Measurements from ENCODE around the gene UMODL1. TPM values are rescaled to one million over a fixed set of nuclear protein-coding genes. Genes with fewer than 3 reads are reported as not detected.
"Not testable (repeated sequence)": the region's sequence is repeated elsewhere in the genome, so short reads cannot be mapped to it uniquely, and the experiment has no call there.

UMODL1 gene
- total RNA-seq, 1 experiment from 2014 or later = not detected

GRCh38 chr21:42113926-42114409 is 42.9 kb downstream of the UMODL1 start:
- H3K79me2 ChIP-seq (ENCODE audit: low read depth) = no peaks in the 10 kb centered on the region
- no peak overlapping the region for H2AFZ ChIP-seq
- TF ChIP-seq, protein P1, sequence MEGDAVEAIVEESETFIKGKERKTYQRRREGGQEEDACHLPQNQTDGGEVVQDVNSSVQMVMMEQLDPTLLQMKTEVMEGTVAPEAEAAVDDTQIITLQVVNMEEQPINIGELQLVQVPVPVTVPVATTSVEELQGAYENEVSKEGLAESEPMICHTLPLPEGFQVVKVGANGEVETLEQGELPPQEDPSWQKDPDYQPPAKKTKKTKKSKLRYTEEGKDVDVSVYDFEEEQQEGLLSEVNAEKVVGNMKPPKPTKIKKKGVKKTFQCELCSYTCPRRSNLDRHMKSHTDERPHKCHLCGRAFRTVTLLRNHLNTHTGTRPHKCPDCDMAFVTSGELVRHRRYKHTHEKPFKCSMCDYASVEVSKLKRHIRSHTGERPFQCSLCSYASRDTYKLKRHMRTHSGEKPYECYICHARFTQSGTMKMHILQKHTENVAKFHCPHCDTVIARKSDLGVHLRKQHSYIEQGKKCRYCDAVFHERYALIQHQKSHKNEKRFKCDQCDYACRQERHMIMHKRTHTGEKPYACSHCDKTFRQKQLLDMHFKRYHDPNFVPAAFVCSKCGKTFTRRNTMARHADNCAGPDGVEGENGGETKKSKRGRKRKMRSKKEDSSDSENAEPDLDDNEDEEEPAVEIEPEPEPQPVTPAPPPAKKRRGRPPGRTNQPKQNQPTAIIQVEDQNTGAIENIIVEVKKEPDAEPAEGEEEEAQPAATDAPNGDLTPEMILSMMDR (conservative IDR thresholded peaks at IDR 0.05) = peak; percentile 50
- TF ChIP-seq EZH2 (IDR thresholded peaks at IDR 0.05; ENCODE audit: low read depth) = no peak
- ChIA-PET CTCF (no interaction called here), POLR2A (ENCODE audit: unreplicated experiment) (no interaction called here)
- H3K4me2 ChIP-seq = no peak overlapping the region
- H3K27me3 ChIP-seq (ENCODE audit: insufficient read depth, low read depth) = no peaks in the 10 kb centered on the region
- peaks cover 5% of the 10 kb centered on the region; the same call in 1 of the 2 replicates for H3F3A ChIP-seq (ENCODE audit: insufficient read depth, low read depth)
- no peak overlapping the region for H3K27ac ChIP-seq
- no peaks in the 10 kb centered on the region for H3K9me3 ChIP-seq (ENCODE audit: insufficient read depth, low read depth)
- H3K4me1 ChIP-seq (replicated peaks; ENCODE audit: insufficient read depth) = peaks cover 7% of the 10 kb centered on the region
- peak in 1 of 2 experiments; percentile 45 for DNase-seq
- no TSS peak for BruUV-seq (replicated peaks)
- no peaks in the 10 kb centered on the region for H4K20me1 ChIP-seq (ENCODE audit: insufficient read depth)
- H3K36me3 ChIP-seq (ENCODE audit: low read depth) = no peaks in the 10 kb centered on the region
- H3K9me2 ChIP-seq (ENCODE audit: insufficient read depth) = no peaks in the 10 kb centered on the region
- intact Hi-C loops (cut with micrococcal nuclease; ENCODE audit: unreplicated experiment) = no loop called here
- no peak overlapping the region for H3K4me3 ChIP-seq

- no peak for DNase-seq
- H3K9me2 ChIP-seq (ENCODE audit: insufficient read depth) = no peaks in the 10 kb centered on the region
- no peak overlapping the region for H3K4me2 ChIP-seq
- no peak overlapping the region for H3K27ac ChIP-seq
- TF ChIP-seq, protein P1 (conservative IDR thresholded peaks at IDR 0.05) = no peak
- TF ChIP-seq EZH2 (IDR thresholded peaks at IDR 0.05; ENCODE audit: low read depth) = no peak
- BruUV-seq (replicated peaks) = no TSS peak
- ChIA-PET CTCF (no interaction called here), POLR2A (ENCODE audit: unreplicated experiment) (no interaction called here)
- H3K9me3 ChIP-seq (ENCODE audit: insufficient read depth, low read depth) = no peaks in the 10 kb centered on the region
- H3K4me1 ChIP-seq (replicated peaks; ENCODE audit: insufficient read depth) = peaks cover 13% of the 10 kb centered on the region
- intact Hi-C loops (cut with micrococcal nuclease; ENCODE audit: unreplicated experiment) = loop anchor here (5.0 kb wide), 3 partner anchors 237 to 832 kb away; partner anchors contain the start of gene PRDM15
- peaks cover 9% of the 10 kb centered on the region for H3F3A ChIP-seq (ENCODE audit: insufficient read depth, low read depth)
- H2AFZ ChIP-seq = no peak overlapping the region
- no peaks in the 10 kb centered on the region for H3K27me3 ChIP-seq (ENCODE audit: insufficient read depth, low read depth)
- H4K20me1 ChIP-seq (ENCODE audit: insufficient read depth) = no peaks in the 10 kb centered on the region
- H3K79me2 ChIP-seq (ENCODE audit: low read depth) = no peaks in the 10 kb centered on the region
- H3K4me3 ChIP-seq = no peak overlapping the region
- H3K36me3 ChIP-seq (ENCODE audit: low read depth) = no peaks in the 10 kb centered on the region
Observed at GRCh38 chr21:42114646-42115045, 43.5 kb downstream of the UMODL1 start.

DNA sequence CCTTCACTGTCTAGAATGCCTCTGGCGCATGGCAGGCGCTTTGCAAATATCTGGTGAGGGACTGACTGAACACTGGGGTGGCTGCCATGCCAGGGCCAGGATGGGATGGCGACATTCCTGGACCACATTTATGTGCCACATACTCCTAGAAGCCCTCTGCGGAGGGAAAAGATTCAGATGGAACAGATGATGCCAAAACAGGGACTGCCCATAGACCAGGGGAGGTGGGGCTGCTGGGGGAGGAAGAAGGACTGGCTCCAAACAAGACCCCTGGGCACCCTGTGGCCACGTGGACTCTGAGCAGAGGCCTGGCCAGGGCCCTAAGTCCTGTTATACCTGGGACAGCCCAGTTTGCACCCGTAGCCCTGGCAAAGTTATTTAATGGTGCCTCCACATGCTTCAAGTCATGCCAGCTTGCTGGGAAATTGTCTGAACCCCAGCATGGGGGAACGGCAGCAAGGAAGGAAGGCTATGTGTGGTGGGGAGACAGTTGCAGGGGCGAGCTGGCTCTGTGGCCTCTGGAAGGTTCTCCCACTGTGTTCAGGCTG is 44.1 kb downstream of the UMODL1 start:
- no peak overlapping the region for H3K4me3 ChIP-seq
- ChIA-PET CTCF (no interaction called here), POLR2A (ENCODE audit: unreplicated experiment) (no interaction called here)
- no peak overlapping the region for H2AFZ ChIP-seq
- TF ChIP-seq EZH2 (IDR thresholded peaks at IDR 0.05; ENCODE audit: low read depth) = no peak
- TF ChIP-seq, protein P1 (conservative IDR thresholded peaks at IDR 0.05) = no peak
- H3K79me2 ChIP-seq (ENCODE audit: low read depth) = no peaks in the 10 kb centered on the region
- BruUV-seq (replicated peaks) = no TSS peak
- H3K4me2 ChIP-seq = no peak overlapping the region
- DNase-seq = no peak
- H3K27ac ChIP-seq = no peak overlapping the region
- no peaks in the 10 kb centered on the region for H3K27me3 ChIP-seq (ENCODE audit: insufficient read depth, low read depth)
- H3K9me3 ChIP-seq (ENCODE audit: insufficient read depth, low read depth) = no peaks in the 10 kb centered on the region
- H4K20me1 ChIP-seq (ENCODE audit: insufficient read depth) = no peaks in the 10 kb centered on the region
- H3K9me2 ChIP-seq (ENCODE audit: insufficient read depth) = no peaks in the 10 kb centered on the region
- H3F3A ChIP-seq (ENCODE audit: insufficient read depth, low read depth) = peaks cover 11% of the 10 kb centered on the region
- H3K36me3 ChIP-seq (ENCODE audit: low read depth) = no peaks in the 10 kb centered on the region
- peaks cover 17% of the 10 kb centered on the region for H3K4me1 ChIP-seq (replicated peaks; ENCODE audit: insufficient read depth)
- intact Hi-C loops (cut with micrococcal nuclease; ENCODE audit: unreplicated experiment) = loop anchor here (5.0 kb wide), 3 partner anchors 238 to 833 kb away; partner anchors contain the start of gene PRDM15

DNA sequence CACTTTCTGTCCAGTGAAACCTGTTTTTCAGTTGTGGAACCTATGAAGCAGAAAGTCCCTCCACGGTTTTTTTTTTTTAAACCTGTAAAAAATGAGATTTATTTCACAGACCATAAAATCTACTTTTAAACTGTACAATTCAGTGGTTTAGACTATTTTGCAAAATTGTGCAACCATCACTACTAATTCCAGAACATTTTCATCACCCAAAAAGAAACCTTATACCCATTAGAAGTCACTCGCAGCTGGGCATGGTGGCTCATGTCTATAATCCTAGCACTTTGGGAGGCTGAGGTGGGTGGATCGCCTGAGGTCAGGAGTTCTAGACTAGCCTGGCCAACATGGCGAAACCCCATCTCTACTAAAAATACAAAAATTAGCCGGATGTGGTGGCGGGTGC is 45.4 kb downstream of the UMODL1 start:
- not testable (repeated sequence) for H3K27me3 ChIP-seq (ENCODE audit: insufficient read depth, low read depth)

More for the DNA sequence above, 45.4 kb downstream of the UMODL1 start:
- POLR2A ChIA-PET (ENCODE audit: unreplicated experiment); H3K36me3 ChIP-seq (ENCODE audit: low read depth); H3K9me2 ChIP-seq (ENCODE audit: insufficient read depth); H2AFZ ChIP-seq; BruUV-seq (replicated peaks); H4K20me1 ChIP-seq (ENCODE audit: insufficient read depth); CTCF ChIA-PET; H3K9me3 ChIP-seq (ENCODE audit: insufficient read depth, low read depth); H3K4me3 ChIP-seq; H3K79me2 ChIP-seq (ENCODE audit: low read depth); H3K4me2 ChIP-seq; DNase-seq; H3K27ac ChIP-seq: not testable (repeated sequence)
- intact Hi-C loops (cut with micrococcal nuclease; ENCODE audit: unreplicated experiment) = loop anchor here (2.0 to 5.0 kb wide), 4 partner anchors 158 to 834 kb away; partner anchors contain the start of gene PRDM15
- Histone ChIP-seq H3K4me1 (replicated peaks; ENCODE audit: insufficient read depth) (peaks cover 30% of the 10 kb centered on the region), H3F3A (ENCODE audit: insufficient read depth, low read depth) (peaks cover 24% of the 10 kb centered on the region)
